Fibroblast of lung (primary cell): ENCODE results near the gene PRKCD. TPM values are rescaled to one million over a fixed set of nuclear protein-coding genes. Genes with fewer than 3 reads are reported as not detected.

Experiments used
- DNase-seq, 2 donors: peaks; one replicate each; pipeline versions ENCODE4 v3.0.0 to v3.0.0-alpha.2; 2010; ENCODE audit warnings: low read depth in 2 of 2
- H2AFZ ChIP-seq: 2 replicates; pipeline ENCODE4 v1.5.1; 2012; ENCODE audit warnings: low read length, control low read depth, inconsistent platforms
- H3K27ac ChIP-seq: 2 replicates; pipeline ENCODE4 v1.5.1; 2011; ENCODE audit warnings: low read length, control low read depth; ENCODE audit not compliant: insufficient read depth
- H3K27me3 ChIP-seq: 2 replicates; pipeline ENCODE4 v1.5.1; 2011; ENCODE audit warnings: mild to moderate bottlenecking, low read length; ENCODE audit not compliant: control insufficient read depth, insufficient read depth
- H3K36me3 ChIP-seq: 2 replicates; pipeline ENCODE4 v1.5.1; 2011; ENCODE audit warnings: low read length; ENCODE audit not compliant: control insufficient read depth, insufficient read depth
- H3K4me1 ChIP-seq: 2 replicates; pipeline ENCODE4 v1.5.1; 2011; ENCODE audit warnings: low read length; ENCODE audit not compliant: control insufficient read depth, insufficient read depth; ENCODE audit errors: extremely low read depth
- H3K4me2 ChIP-seq: 2 replicates; pipeline ENCODE4 v1.5.1; 2011; ENCODE audit warnings: low read length, control low read depth; ENCODE audit not compliant: insufficient read depth; ENCODE audit errors: extremely low read depth
- H3K4me3 ChIP-seq, 4 experiments: fragments of 200-600 bp in 1 of 4; sonication (generic) in 1 of 4; replicated peaks in 1 of 4; 2 replicates each; pipeline ENCODE4 v1.5.1; 2011 to 2016; ENCODE audit warnings: low read length in 4 of 4, low read depth in 3 of 4, mild to moderate bottlenecking in 3 of 4, control low read depth in 2 of 4, inconsistent platforms in 1 of 4, mixed read lengths in 1 of 4; ENCODE audit not compliant: insufficient read depth in 1 of 4; ENCODE audit errors: control extremely low read depth in 1 of 4
- H3K79me2 ChIP-seq: 2 replicates; pipeline ENCODE4 v1.5.1; 2012; ENCODE audit warnings: mild to moderate bottlenecking, low read length, inconsistent platforms; ENCODE audit not compliant: control insufficient read depth, insufficient read depth
- H3K9ac ChIP-seq: 2 replicates; pipeline ENCODE4 v1.5.1; 2011; ENCODE audit warnings: mild to moderate bottlenecking, low read length, control low read depth; ENCODE audit not compliant: insufficient read depth
- H3K9me3 ChIP-seq: 2 replicates; pipeline ENCODE4 v1.5.1; 2012; ENCODE audit warnings: low read depth, low read length; ENCODE audit not compliant: control insufficient read depth, insufficient read depth
- H4K20me1 ChIP-seq: 2 replicates; pipeline ENCODE4 v1.5.1; 2011; ENCODE audit warnings: low read length; ENCODE audit not compliant: control insufficient read depth, insufficient read depth; ENCODE audit errors: extremely low read depth
- EZH2 ChIP-seq: IDR thresholded peaks from 2 replicates; pipeline ENCODE4 v1.5.1; 2012; ENCODE audit warnings: low read length, control low read depth, mild to moderate bottlenecking; ENCODE audit errors: missing control alignments
- polyA plus RNA-seq, 2 donors: library from polyadenylated mRNA; depleted of rRNA in 1 of 2; stranded (reverse) in 1 of 2; unstranded in 1 of 2; fragments of >200 nt; gene quantifications; 2 replicates each; pipeline ENCODE4 v1.2.1, GENCODE V29; 2011 to 2012; ENCODE audit warnings: missing spikeins in 1 of 2
- total RNA-seq: library from RNA; depleted of rRNA; stranded (reverse); fragments of >200 nt; gene quantifications from 2 replicates; pipeline ENCODE4 v1.2.1, GENCODE V29; 2014
- TF ChIP-seq, protein P1 (sequence below), 2 donors: IDR thresholded peaks in 1 of 2; conservative IDR thresholded peaks in 1 of 2; 1 replicate in 1 of 2; 2 replicates in 1 of 2; pipeline ENCODE4 v1.5.1; 2011 to 2012; ENCODE audit warnings: low read length in 2 of 2, control low read depth in 1 of 2, inconsistent platforms in 1 of 2, low read depth in 1 of 2, mild to moderate bottlenecking in 1 of 2

The PRKCD gene
- total and polyA plus RNA-seq, 2 donors (not counting 1 experiment from before 2014, with no cell fraction given), result 3.8 to 21.2 TPM

DNA sequence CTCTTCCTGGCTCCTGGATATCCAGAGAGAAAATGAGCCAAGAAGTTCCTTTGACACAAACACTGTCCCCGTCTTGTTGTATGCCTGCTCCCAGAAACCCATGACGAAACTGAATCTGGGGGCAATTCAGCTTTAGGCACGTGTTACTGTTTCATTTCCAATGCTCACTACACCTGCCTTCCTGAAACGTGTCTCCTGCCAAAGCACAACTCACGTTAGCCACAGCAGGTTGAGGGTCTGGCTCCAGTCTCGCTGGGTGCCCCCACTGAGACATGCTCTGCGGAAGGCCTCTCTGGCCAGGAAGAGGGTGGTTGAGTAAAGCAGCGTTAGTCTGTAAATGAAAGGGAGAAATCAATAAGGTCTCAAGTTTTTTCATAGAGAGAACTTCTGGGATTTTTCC lies 37.5 kb upstream of the PRKCD start:
- Histone ChIP-seq H3K79me2 (peaks cover 3% of the 10 kb centered on the region), H4K20me1 (no peaks in the 10 kb centered on the region), H3K27me3 (no peaks in the 10 kb centered on the region), H2AFZ (no peak overlapping the region), H3K4me1 (no peaks in the 10 kb centered on the region), H3K36me3 (peaks cover 5% of the 10 kb centered on the region), H3K4me3 (no peak overlapping the region), H3K27ac (no peak overlapping the region), H3K9me3 (no peaks in the 10 kb centered on the region), H3K9ac (no peak overlapping the region), H3K4me2 (no peak overlapping the region)
- no peak for DNase-seq
- TF ChIP-seq EZH2, result no peak
- TF ChIP-seq, protein P1, sequence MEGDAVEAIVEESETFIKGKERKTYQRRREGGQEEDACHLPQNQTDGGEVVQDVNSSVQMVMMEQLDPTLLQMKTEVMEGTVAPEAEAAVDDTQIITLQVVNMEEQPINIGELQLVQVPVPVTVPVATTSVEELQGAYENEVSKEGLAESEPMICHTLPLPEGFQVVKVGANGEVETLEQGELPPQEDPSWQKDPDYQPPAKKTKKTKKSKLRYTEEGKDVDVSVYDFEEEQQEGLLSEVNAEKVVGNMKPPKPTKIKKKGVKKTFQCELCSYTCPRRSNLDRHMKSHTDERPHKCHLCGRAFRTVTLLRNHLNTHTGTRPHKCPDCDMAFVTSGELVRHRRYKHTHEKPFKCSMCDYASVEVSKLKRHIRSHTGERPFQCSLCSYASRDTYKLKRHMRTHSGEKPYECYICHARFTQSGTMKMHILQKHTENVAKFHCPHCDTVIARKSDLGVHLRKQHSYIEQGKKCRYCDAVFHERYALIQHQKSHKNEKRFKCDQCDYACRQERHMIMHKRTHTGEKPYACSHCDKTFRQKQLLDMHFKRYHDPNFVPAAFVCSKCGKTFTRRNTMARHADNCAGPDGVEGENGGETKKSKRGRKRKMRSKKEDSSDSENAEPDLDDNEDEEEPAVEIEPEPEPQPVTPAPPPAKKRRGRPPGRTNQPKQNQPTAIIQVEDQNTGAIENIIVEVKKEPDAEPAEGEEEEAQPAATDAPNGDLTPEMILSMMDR (conservative IDR thresholded peaks at IDR 0.05 in 1 of 2, IDR thresholded peaks at IDR 0.05 in 1 of 2; ENCODE audit: low read depth in 1 of 2, low read length in 2 of 2), result no peak

DNA sequence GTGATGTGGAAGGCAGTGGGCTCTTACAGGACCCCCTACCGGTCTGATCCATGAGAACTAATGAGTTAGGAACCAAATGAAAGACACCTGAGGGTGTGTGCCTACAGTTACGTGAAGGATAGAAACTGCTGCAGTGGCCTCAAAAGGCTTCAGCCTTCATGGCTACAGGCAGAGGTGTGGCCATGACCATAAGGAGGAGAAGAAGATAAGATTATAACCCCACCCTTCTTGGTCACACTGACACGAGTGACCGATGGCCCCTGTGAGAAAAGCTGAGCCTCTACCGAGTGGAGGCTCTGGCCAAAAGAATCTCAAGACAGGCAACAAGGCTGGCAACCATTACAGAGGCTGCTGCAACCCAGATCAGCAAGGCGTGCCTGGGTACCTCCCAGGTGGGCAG lies 37.1 kb upstream of the PRKCD start:
- H3K9me3 ChIP-seq, result no peaks in the 10 kb centered on the region
- no peak overlapping the region for H3K27ac ChIP-seq
- no peaks in the 10 kb centered on the region for H3K4me1 ChIP-seq
- no peaks in the 10 kb centered on the region for H4K20me1 ChIP-seq
- H3K36me3 ChIP-seq, result peaks cover 5% of the 10 kb centered on the region
- H3K4me2 ChIP-seq, result no peak overlapping the region
- H3K27me3 ChIP-seq, result no peaks in the 10 kb centered on the region
- TF ChIP-seq, protein P1 (conservative IDR thresholded peaks at IDR 0.05 in 1 of 2, IDR thresholded peaks at IDR 0.05 in 1 of 2; ENCODE audit: low read depth in 1 of 2, low read length in 2 of 2), result no peak
- TF ChIP-seq EZH2, result no peak
- no peak overlapping the region for H3K9ac ChIP-seq
- DNase-seq, result no peak
- H2AFZ ChIP-seq, result no peak overlapping the region
- peaks cover 7% of the 10 kb centered on the region for H3K79me2 ChIP-seq
- no peak overlapping the region for H3K4me3 ChIP-seq

DNA sequence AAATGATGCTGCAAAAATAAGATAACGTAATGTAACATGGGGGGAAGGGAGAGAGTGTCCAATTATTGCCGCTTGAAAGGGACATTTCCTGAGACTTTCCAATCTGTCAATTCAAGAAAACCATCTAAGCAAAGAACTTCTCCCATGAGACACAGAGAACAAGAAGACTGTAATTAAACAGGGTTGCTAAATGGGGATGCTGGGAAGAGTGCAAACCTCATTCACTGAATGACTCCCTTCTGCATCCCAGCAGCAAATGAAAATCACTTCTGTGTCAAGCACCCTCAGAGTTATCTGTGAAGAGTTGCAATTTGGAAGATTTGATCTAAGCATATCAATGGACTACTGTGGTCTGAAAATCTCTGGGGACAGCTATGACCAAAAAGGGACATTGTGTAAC lies 34.4 kb upstream of the PRKCD start:
- no peak overlapping the region for H3K9ac ChIP-seq
- no peak overlapping the region for H3K4me2 ChIP-seq
- DNase-seq, result no peak
- H3K9me3 ChIP-seq, result no peaks in the 10 kb centered on the region
- peaks cover 19% of the 10 kb centered on the region for H3K79me2 ChIP-seq
- no peak overlapping the region for H2AFZ ChIP-seq
- no peak for TF ChIP-seq EZH2
- TF ChIP-seq, protein P1 (conservative IDR thresholded peaks at IDR 0.05 in 1 of 2, IDR thresholded peaks at IDR 0.05 in 1 of 2; ENCODE audit: low read depth in 1 of 2, low read length in 2 of 2), result no peak
- H3K27me3 ChIP-seq, result no peaks in the 10 kb centered on the region
- H3K4me1 ChIP-seq, result peaks cover 11% of the 10 kb centered on the region
- H4K20me1 ChIP-seq, result no peaks in the 10 kb centered on the region
- no peak overlapping the region for H3K4me3 ChIP-seq
- no peak overlapping the region for H3K27ac ChIP-seq
- peaks cover 2% of the 10 kb centered on the region for H3K36me3 ChIP-seq
